ENCODE measurements around the gene HSD3B1. TPM values are rescaled to one million over a fixed set of nuclear protein-coding genes. Genes with fewer than 3 reads are reported as not detected.

The HSD3B1 gene
- polyA plus RNA-seq, 1 of the 3 experiments (the other 2 are of a cell fraction): not detected

DNA sequence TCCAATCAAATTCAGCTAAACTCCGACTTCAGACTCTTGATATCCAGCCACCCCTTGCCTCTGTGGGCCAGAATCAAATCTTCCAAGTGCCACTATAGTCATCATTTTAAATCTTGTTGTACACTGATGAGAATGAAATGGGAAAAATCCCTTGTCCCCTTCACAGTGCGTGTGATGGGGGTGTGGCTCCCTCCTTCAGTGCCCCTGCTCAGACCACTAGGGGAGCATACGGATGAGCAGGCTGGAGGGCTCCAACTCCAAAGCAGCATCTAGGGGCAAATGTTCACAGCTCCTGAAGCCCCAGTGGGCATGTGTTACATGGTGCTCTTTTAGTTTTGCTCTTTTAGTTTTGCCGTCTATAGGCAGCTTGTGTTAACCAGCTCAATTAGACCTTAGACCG, 35.4 kb upstream of the HSD3B1 start:
- no peak for TF ChIP-seq SIN3A (IDR thresholded peaks at IDR 0.05; ENCODE audit: borderline replicate concordance, low read depth, low read length)
- TF ChIP-seq, protein P1, sequence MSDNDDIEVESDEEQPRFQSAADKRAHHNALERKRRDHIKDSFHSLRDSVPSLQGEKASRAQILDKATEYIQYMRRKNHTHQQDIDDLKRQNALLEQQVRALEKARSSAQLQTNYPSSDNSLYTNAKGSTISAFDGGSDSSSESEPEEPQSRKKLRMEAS (IDR thresholded peaks at IDR 0.05; ENCODE audit: low read depth): no peak
- TF ChIP-seq RAD21 (IDR thresholded peaks at IDR 0.05; ENCODE audit: low read length): no peak
- TF ChIP-seq, protein P2, sequence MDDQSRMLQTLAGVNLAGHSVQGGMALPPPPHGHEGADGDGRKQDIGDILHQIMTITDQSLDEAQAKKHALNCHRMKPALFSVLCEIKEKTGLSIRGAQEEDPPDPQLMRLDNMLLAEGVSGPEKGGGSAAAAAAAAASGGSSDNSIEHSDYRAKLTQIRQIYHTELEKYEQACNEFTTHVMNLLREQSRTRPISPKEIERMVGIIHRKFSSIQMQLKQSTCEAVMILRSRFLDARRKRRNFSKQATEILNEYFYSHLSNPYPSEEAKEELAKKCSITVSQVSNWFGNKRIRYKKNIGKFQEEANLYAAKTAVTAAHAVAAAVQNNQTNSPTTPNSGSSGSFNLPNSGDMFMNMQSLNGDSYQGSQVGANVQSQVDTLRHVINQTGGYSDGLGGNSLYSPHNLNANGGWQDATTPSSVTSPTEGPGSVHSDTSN (IDR thresholded peaks at IDR 0.05): no peak
- TF ChIP-seq, protein P3, sequence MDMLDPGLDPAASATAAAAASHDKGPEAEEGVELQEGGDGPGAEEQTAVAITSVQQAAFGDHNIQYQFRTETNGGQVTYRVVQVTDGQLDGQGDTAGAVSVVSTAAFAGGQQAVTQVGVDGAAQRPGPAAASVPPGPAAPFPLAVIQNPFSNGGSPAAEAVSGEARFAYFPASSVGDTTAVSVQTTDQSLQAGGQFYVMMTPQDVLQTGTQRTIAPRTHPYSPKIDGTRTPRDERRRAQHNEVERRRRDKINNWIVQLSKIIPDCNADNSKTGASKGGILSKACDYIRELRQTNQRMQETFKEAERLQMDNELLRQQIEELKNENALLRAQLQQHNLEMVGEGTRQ (IDR thresholded peaks at IDR 0.05; ENCODE audit: borderline replicate concordance, low read depth, low read length): no peak
- TF ChIP-seq TAF1 (IDR thresholded peaks at IDR 0.05; ENCODE audit: borderline replicate concordance, low read depth, low read length): no peak
- TF ChIP-seq FOXJ3 (CRISPR knock-in tag; IDR thresholded peaks at IDR 0.05): no peak
- no peak for TF ChIP-seq NRF1 (IDR thresholded peaks at IDR 0.05; ENCODE audit: low read depth, low read length)
- no peak for TF ChIP-seq MXI1 (IDR thresholded peaks at IDR 0.05; ENCODE audit: low read depth, low read length)
- no peak for TF ChIP-seq EP300 (IDR thresholded peaks at IDR 0.05; ENCODE audit: borderline replicate concordance in 1 of 2, low read depth in 1 of 2, low read length in 1 of 2)
- H3K9me2 ChIP-seq: no peaks in the 10 kb centered on the region
- H3K36me3 ChIP-seq (replicated peaks in 1 of 2; ENCODE audit: control insufficient read depth in 1 of 2, insufficient read depth in 2 of 2, low read length in 1 of 2): no peaks in the 10 kb centered on the region
- DNase-seq: no peak
- H3K9me3 ChIP-seq: no peaks in the 10 kb centered on the region
- no peak overlapping the region for H3K9ac ChIP-seq
- no peak overlapping the region for H3K27ac ChIP-seq (ENCODE audit: low read depth in 2 of 2, low read length in 1 of 2)
- H4K20me1 ChIP-seq (ENCODE audit: insufficient read depth): no peaks in the 10 kb centered on the region
- ChIA-PET POLR2A (no interaction called here), CTCF (no interaction called here)
- H3K4me2 ChIP-seq: no peak overlapping the region
- WGBS (ENCODE audit: low lambda C conversion rate): 11% methylated on average over 5 of the region's 5 CpGs
- H3K4me3 ChIP-seq (ENCODE audit: low read depth in 2 of 2, low read length in 1 of 2): no peak overlapping the region
- H2AFZ ChIP-seq (ENCODE audit: low read depth): no peak overlapping the region
- peaks cover 36% of the 10 kb centered on the region; the same call in 1 of the 2 replicates for H3K27me3 ChIP-seq (ENCODE audit: insufficient read depth)
- H3F3A ChIP-seq (replicated peaks; ENCODE audit: insufficient read depth): no peaks in the 10 kb centered on the region
- no peaks in the 10 kb centered on the region for H3K4me1 ChIP-seq (ENCODE audit: control insufficient read depth in 1 of 2, insufficient read depth in 2 of 2, low read depth in 1 of 2, low read length in 1 of 2)
- no peaks in the 10 kb centered on the region for H3K79me2 ChIP-seq (ENCODE audit: insufficient read depth)

DNA sequence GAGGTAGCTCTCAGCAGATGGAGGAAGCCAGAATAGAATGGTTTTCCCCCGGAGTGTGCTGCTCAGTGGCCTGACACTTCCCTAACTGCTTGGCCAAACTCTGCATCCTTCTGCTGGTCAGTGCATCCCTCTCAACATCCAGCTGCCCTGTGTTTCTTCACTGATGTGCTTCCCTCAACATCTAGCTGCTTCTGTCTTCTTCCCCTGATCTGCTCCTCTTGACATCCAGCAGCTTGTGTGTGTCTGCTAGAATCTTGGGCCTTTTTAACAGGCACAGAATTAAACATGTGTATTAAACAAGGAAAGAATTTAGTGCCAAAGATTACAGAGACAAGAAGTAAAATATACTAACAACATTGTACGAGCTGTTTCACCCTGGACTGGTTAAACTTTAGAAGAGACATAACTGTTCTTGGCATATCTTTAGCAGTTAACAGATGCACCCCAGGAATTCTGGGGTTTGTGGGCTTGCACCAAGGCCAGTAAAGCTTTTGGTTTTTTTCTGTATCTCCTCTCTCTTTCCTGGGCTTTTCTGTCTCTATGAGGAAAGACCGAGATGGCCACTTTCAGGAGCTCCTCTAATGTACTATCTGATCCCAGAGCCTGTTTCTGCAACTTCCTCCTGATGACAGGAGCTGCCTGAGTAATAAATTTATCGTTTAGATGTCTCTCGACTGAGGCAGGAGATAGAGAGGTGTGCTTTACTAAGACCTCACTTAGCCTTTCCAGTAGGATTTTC, 34.8 kb upstream of the HSD3B1 start:
- H3K9me2 ChIP-seq: no peaks in the 10 kb centered on the region
- no peak overlapping the region for H3K9ac ChIP-seq
- CTCF ChIA-PET: no interaction called here
- no peak overlapping the region for H3K4me2 ChIP-seq
- H3K4me3 ChIP-seq (ENCODE audit: low read depth in 2 of 2, low read length in 1 of 2): no peak overlapping the region
- H4K20me1 ChIP-seq (ENCODE audit: insufficient read depth): no peaks in the 10 kb centered on the region
- no peaks in the 10 kb centered on the region for H3K36me3 ChIP-seq (replicated peaks in 1 of 2; ENCODE audit: control insufficient read depth in 1 of 2, insufficient read depth in 2 of 2, low read length in 1 of 2)
- no peak for DNase-seq
- H3K27me3 ChIP-seq (ENCODE audit: insufficient read depth): peaks cover 29% of the 10 kb centered on the region; the same call in 1 of the 2 replicates
- H3K9me3 ChIP-seq: no peaks in the 10 kb centered on the region
- TF ChIP-seq RAD21 (IDR thresholded peaks at IDR 0.05; ENCODE audit: low read length): no peak
- TF ChIP-seq MXI1 (IDR thresholded peaks at IDR 0.05; ENCODE audit: low read depth, low read length): no peak
- no peak for TF ChIP-seq SIN3A (IDR thresholded peaks at IDR 0.05; ENCODE audit: borderline replicate concordance, low read depth, low read length)
- TF ChIP-seq, protein P4, sequence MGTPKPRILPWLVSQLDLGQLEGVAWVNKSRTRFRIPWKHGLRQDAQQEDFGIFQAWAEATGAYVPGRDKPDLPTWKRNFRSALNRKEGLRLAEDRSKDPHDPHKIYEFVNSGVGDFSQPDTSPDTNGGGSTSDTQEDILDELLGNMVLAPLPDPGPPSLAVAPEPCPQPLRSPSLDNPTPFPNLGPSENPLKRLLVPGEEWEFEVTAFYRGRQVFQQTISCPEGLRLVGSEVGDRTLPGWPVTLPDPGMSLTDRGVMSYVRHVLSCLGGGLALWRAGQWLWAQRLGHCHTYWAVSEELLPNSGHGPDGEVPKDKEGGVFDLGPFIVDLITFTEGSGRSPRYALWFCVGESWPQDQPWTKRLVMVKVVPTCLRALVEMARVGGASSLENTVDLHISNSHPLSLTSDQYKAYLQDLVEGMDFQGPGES (IDR thresholded peaks at IDR 0.05; ENCODE audit: low read depth, low read length): no peak
- TF ChIP-seq, protein P1 (IDR thresholded peaks at IDR 0.05; ENCODE audit: low read depth): no peak
- no peak for TF ChIP-seq YY1 (IDR thresholded peaks at IDR 0.05; ENCODE audit: low read depth)
- no peak for TF ChIP-seq FOXJ3 (CRISPR knock-in tag; IDR thresholded peaks at IDR 0.05)
- no peak for TF ChIP-seq SMC3 (IDR thresholded peaks at IDR 0.05; ENCODE audit: low read depth, low read length)
- TF ChIP-seq EP300 (IDR thresholded peaks at IDR 0.05; ENCODE audit: borderline replicate concordance in 1 of 2, low read depth in 1 of 2, low read length in 1 of 2): no peak
- TF ChIP-seq GABPA (IDR thresholded peaks at IDR 0.05; ENCODE audit: low read depth): no peak
- TF ChIP-seq MEF2A (IDR thresholded peaks at IDR 0.05; ENCODE audit: borderline replicate concordance, low read depth): no peak
- no peak for TF ChIP-seq GATA2 (CRISPR knock-in tag; IDR thresholded peaks at IDR 0.05)
- WGBS (ENCODE audit: low lambda C conversion rate): 0% methylated on average over 5 of the region's 5 CpGs
- no peaks in the 10 kb centered on the region for H3F3A ChIP-seq (replicated peaks; ENCODE audit: insufficient read depth)
- H3K4me1 ChIP-seq (ENCODE audit: control insufficient read depth in 1 of 2, insufficient read depth in 2 of 2, low read depth in 1 of 2, low read length in 1 of 2): no peaks in the 10 kb centered on the region
- POLR2A ChIA-PET: no interaction called here
- H3K27ac ChIP-seq (ENCODE audit: low read depth in 2 of 2, low read length in 1 of 2): no peak overlapping the region
- no peak overlapping the region for H2AFZ ChIP-seq (ENCODE audit: low read depth)
- H3K79me2 ChIP-seq (ENCODE audit: insufficient read depth): no peaks in the 10 kb centered on the region
